SK-N-SH treated with all-trans-retinoic acid at 6 μM for 48 hours (cell line): ENCODE measurements around the gene PHF23.

ENCODE experiments used
- ATAC-seq: fragments of 200-7000 bp; cut with Tn5 transposase; 3 replicates; pipeline ENCODE4 v1.9.1; 2020; ENCODE audit warnings: mild to moderate bottlenecking, moderate library complexity
- ARNTL ChIP-seq: fragments of 450-650 bp; formaldehyde crosslinking; IDR thresholded peaks from 2 replicates; pipeline ENCODE4 v1.5.0; 2020; ENCODE audit warnings: low read depth, mild to moderate bottlenecking, moderate library complexity, borderline replicate concordance
- BACH2 ChIP-seq: fragments of 250-450 bp; sonication (Bioruptor Pico); IDR thresholded peaks from 2 replicates; pipeline ENCODE4 v1.9.0; 2021; ENCODE audit warnings: mild to moderate bottlenecking, borderline replicate concordance
- CREB5 ChIP-seq: fragments of 250-450 bp; sonication (Bioruptor Pico); IDR thresholded peaks from 2 replicates; pipeline ENCODE4 v1.5.1; 2020; ENCODE audit warnings: low read depth, mild to moderate bottlenecking, moderate library complexity
- CSDC2 ChIP-seq: fragments of 250-450 bp; sonication (Bioruptor Pico); IDR thresholded peaks from 2 replicates; pipeline ENCODE4 v1.5.0; 2020; ENCODE audit warnings: mild to moderate bottlenecking, moderate library complexity
- CSRNP3 ChIP-seq: fragments of 250-450 bp; sonication (Bioruptor Pico); IDR thresholded peaks from 2 replicates; pipeline ENCODE4 v1.5.1; 2021; ENCODE audit warnings: mild to moderate bottlenecking, moderate library complexity
- GLIS3 ChIP-seq: fragments of 250-450 bp; sonication (Bioruptor Pico); IDR thresholded peaks from 2 replicates; pipeline ENCODE4 v1.5.0; 2020; ENCODE audit warnings: mild to moderate bottlenecking, moderate library complexity
- ISL1 ChIP-seq: fragments of 250-450 bp; sonication (Bioruptor Pico); IDR thresholded peaks from 2 replicates; pipeline ENCODE4 v2.1.2; 2022; ENCODE audit warnings: mild to moderate bottlenecking, moderate library complexity
- OSR1 ChIP-seq: fragments of 250-450 bp; sonication (Bioruptor Pico); IDR thresholded peaks from 2 replicates; pipeline ENCODE4 v1.8.0; 2022; ENCODE audit warnings: moderate library complexity, mild to moderate bottlenecking, inconsistent platforms
- PATZ1 ChIP-seq: fragments of 250-450 bp; sonication (Bioruptor Pico); IDR thresholded peaks from 2 replicates; pipeline ENCODE4 v1.8.0; 2020; ENCODE audit warnings: mild to moderate bottlenecking, moderate library complexity, borderline replicate concordance
- PPARA ChIP-seq: fragments of 250-450 bp; sonication (Bioruptor Pico); IDR thresholded peaks from 2 replicates; pipeline ENCODE4 v1.5.0; 2020; ENCODE audit warnings: mild to moderate bottlenecking, borderline replicate concordance
- RARB ChIP-seq: fragments of 250-450 bp; sonication (Bioruptor Pico); IDR thresholded peaks from 2 replicates; pipeline ENCODE4 v1.8.0; 2021; ENCODE audit warnings: mild to moderate bottlenecking, moderate library complexity
- SNAI2 ChIP-seq: fragments of 250-450 bp; sonication (Bioruptor Pico); IDR thresholded peaks from 2 replicates; pipeline ENCODE4 v1.5.0; 2020; ENCODE audit warnings: mild to moderate bottlenecking, moderate library complexity
- TCF4 ChIP-seq: fragments of 250-450 bp; sonication (Bioruptor Pico); IDR thresholded peaks from 2 replicates; pipeline ENCODE4 v1.8.0; 2021; ENCODE audit warnings: mild to moderate bottlenecking, moderate library complexity, borderline replicate concordance
- TOX ChIP-seq: fragments of 250-450 bp; sonication (Bioruptor Pico); IDR thresholded peaks from 2 replicates; pipeline ENCODE4 v1.8.0; 2021; ENCODE audit warnings: mild to moderate bottlenecking, moderate library complexity, borderline replicate concordance
- TSHZ2 ChIP-seq: fragments of 250-450 bp; sonication (Bioruptor Pico); IDR thresholded peaks from 2 replicates; pipeline ENCODE4 v1.5.0; 2020; ENCODE audit warnings: mild to moderate bottlenecking, moderate library complexity
- ZC3H10 ChIP-seq: fragments of 250-450 bp; sonication (Bioruptor Pico); IDR thresholded peaks from 2 replicates; pipeline ENCODE4 v1.5.1; 2021; ENCODE audit warnings: mild to moderate bottlenecking, moderate library complexity
- ZFP3 ChIP-seq: fragments of 250-450 bp; sonication (Bioruptor Pico); IDR thresholded peaks from 2 replicates; pipeline ENCODE4 v1.5.0; 2020; ENCODE audit warnings: mild to moderate bottlenecking, moderate library complexity
- ZNF565 ChIP-seq: fragments of 450-650 bp; formaldehyde crosslinking; conservative IDR thresholded peaks from 2 replicates; pipeline ENCODE4 v1.5.0; 2020; ENCODE audit warnings: low read depth, mild to moderate bottlenecking, moderate library complexity
- ZNF70 ChIP-seq: fragments of 450-650 bp; formaldehyde crosslinking; IDR thresholded peaks from 2 replicates; pipeline ENCODE4 v1.5.0; 2020; ENCODE audit warnings: mild to moderate bottlenecking, moderate library complexity

PHF23 gene

GRCh38 chr17:7208027-7208571, 31.2 kb downstream of the PHF23 start:
- no peak for ATAC-seq
- no peak for TF ChIP-seq GLIS3 (CRISPR knock-in tag)
- TF ChIP-seq OSR1 (CRISPR knock-in tag) = no peak
- no peak for TF ChIP-seq TOX
- TF ChIP-seq SNAI2 = no peak
- no peak for TF ChIP-seq BACH2 (CRISPR knock-in tag)
- no peak for TF ChIP-seq ISL1 (CRISPR knock-in tag)
- TF ChIP-seq TSHZ2 = no peak

- no peak for TF ChIP-seq ISL1 (CRISPR knock-in tag)
- TF ChIP-seq PPARA (CRISPR knock-in tag) = no peak
- no peak for TF ChIP-seq TCF4
- TF ChIP-seq TSHZ2 = no peak
- TF ChIP-seq OSR1 (CRISPR knock-in tag) = no peak
- no peak for TF ChIP-seq ZNF70 (CRISPR knock-in tag)
- ATAC-seq = no peak
Measured at GRCh38 chr17:7207120-7208001, 31.9 kb downstream of the PHF23 start.

GRCh38 chr17:7205561-7205960, 33.7 kb downstream of the PHF23 start:
- TF ChIP-seq TSHZ2 (no peak), CSRNP3 (CRISPR knock-in tag) (no peak), ZFP3 (CRISPR knock-in tag) (no peak), ZNF70 (CRISPR knock-in tag) (no peak), CREB5 (CRISPR knock-in tag) (no peak), ZNF565 (CRISPR knock-in tag) (no peak), OSR1 (CRISPR knock-in tag) (no peak), ARNTL (CRISPR knock-in tag) (no peak), PATZ1 (CRISPR knock-in tag) (no peak), CSDC2 (no peak), GLIS3 (CRISPR knock-in tag) (no peak), ZC3H10 (no peak), RARB (no peak)
- no peak for ATAC-seq
